ENCODE results near the gene CPEB4.

The CPEB4 gene

GRCh38 chr5:173913686-173914321 is 25.7 kb downstream of the CPEB4 start:
- no peak for DNase-seq (ENCODE audit: low spot score)

DNA sequence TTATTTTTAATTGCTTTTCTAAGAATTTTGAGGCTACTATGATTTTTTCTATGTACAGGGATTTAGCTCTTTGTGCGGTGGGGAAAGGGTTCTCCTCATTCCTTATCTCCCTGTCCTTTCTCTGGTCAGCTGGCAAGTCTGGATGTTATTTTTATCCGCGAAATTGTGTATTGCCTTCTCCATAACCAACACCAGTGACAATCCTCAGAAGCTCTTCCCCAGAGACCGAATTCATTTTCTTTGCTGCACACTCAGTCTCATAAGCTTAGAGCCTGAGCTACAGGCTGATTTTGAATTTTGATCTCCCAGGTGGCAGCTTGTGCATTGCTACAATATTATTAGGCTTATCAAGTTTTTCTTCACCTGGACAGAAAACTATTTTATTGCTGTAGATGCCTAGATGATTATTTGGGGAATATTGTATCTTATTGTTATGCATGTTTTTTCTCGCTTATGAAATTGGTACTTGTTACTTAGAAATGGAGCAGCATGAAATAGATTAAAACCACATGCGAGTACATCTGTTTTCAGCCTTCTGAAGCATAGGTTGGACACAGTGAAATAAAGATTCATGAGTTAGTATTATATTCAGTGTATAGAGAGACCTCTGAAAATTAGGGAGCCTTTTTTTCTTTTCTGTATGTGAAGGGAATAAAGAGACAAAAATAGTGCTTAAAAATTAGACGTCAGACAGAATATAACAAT is 27.3 kb downstream of the CPEB4 start:
- DNase-seq (ENCODE audit: low spot score): no peak

- no peak for DNase-seq (ENCODE audit: low spot score)
These were observed 28.1 kb downstream of the CPEB4 start for GRCh38 chr5:173916233-173916632.

- DNase-seq (ENCODE audit: low spot score): peak; percentile 78
These were observed 29.9 kb downstream of the CPEB4 start for GRCh38 chr5:173917788-173918786.

DNA sequence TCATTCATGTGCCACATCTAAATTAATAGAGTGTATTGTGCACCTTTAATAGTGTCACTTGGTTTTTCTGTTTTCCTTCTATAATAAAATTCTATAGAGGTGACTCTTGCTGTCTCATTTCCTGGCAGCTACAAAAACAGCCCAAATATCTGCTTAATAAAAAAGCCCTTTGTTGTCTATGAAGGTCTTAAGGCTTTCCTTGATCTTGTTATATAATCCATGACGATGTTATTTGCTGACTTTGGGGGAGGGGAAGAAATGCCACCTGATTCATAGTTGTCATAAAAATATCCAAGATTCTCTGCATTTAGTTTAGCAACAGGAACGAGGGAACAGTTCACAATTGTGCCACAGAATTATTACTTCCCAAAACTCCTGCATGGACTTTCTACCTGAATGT is 31.3 kb downstream of the CPEB4 start:
- DNase-seq (ENCODE audit: low spot score): no peak

DNA sequence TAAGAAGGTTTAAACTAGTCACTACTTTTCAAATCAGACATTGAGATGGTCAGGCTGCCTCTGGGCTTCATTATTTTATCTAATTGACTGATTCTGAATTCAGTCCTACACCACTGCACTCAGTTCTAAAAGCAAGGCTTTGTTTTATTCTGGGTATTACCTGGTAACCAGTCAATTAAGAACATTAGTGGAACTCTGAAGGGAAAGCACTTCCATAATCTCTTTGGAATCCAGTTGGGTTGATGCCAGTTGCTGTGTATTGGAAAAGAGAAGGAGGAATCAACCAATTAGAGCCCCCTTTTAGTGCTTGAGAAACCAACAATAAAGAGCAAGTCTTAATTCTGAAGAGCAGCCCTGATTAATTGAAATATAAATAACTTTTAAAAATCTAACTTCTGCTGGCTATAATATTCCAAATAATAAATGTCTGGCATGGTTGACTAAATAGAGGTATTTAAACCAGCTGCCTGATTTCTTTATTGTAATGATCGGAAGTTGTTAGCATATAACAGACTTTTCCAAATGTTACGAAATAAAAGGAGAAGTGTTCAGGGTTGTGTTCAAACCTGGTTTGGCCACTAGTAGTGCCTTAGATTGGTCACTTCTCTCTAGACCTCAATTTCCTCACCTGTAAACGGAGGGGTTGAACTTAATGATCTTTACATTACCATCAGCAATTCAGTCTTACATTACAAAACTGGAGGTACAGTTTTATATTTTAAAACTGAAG is 32.0 kb downstream of the CPEB4 start:
- DNase-seq (ENCODE audit: low spot score): no peak

- no peak for DNase-seq (ENCODE audit: low spot score)
These were observed 32.9 kb downstream of the CPEB4 start for GRCh38 chr5:173920866-173921555.

DNA sequence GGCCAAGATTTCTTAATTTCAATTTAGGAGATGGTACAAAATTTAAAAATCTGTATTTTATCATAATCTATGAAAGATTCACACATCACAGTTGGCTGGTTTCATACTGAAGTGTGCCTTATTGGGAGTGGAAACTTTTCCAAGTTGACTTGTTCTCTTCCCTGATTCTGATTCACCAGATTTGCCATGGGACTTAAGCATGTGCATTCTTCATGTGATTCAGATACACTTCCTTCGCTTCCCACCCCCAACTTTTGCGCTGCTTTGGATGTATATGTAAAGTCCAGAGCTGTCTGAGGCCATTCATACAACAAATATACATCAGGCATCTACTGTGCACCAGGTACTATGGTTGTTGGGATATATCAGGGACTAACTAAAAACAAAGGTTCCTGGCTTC is 34.4 kb downstream of the CPEB4 start:
- DNase-seq (ENCODE audit: low spot score): no peak

DNA sequence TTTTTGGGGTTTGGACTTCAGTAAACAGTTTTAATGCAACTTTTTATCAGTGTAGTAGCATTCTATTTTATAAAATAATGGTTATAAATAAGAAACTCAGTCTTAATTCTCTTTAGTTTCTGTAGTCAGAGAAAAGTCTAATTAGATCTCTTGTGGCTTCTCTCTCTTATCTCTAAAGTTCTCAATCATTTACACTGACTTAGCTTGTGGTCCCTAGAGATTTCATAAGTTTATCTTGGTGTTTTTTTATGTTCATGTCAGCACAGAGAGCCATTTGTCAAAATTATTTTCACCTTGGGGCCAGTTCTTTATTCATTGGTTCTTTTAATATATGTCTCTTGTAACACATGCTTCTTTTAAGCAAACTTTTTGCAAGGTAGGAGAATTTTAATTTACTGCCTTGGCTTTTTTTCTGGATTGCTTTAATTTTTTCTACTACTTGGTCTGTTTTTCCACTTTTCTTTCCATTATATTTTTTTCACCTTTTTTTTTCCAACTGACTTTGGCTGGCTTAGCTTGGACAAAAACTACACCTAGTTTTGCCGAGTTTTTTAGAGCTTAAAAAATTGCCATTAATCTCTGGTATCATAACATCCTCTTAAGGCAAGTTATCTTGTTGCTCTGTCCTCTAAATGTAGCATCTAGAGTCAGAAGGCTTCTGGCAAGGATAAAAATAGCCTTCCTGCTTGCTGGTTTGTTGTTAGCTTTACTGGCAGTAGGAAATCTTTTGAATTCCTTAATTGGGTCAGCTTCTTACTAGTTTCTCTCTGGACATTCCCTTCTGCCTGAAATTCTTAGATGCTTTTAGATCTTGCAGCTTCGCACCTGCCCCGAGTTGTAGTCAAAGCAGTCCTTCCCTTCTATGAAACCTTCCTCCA is 35.3 kb downstream of the CPEB4 start:
- peak; percentile 31 for DNase-seq (ENCODE audit: low spot score)

DNA sequence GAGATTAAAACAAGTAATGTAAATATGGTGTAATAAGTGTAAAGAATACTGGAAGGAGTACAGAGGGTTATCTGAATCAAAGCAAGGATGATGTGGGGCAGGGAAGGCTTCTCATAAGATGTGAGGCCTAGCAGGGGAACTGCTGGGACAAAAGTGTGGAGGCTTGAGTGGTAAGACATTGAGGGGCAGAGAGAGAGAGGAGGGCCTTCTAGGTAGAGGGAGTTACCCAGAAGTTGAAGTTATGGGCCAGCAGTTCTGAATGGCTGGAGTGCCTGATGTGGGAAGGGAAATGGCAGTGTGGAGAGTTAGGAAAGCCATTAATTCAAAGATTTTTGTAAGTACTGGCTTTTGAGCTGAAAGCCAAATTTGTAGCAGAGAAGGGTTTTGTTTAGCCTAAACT is 36.8 kb downstream of the CPEB4 start:
- no peak for DNase-seq (ENCODE audit: low spot score)

DNA sequence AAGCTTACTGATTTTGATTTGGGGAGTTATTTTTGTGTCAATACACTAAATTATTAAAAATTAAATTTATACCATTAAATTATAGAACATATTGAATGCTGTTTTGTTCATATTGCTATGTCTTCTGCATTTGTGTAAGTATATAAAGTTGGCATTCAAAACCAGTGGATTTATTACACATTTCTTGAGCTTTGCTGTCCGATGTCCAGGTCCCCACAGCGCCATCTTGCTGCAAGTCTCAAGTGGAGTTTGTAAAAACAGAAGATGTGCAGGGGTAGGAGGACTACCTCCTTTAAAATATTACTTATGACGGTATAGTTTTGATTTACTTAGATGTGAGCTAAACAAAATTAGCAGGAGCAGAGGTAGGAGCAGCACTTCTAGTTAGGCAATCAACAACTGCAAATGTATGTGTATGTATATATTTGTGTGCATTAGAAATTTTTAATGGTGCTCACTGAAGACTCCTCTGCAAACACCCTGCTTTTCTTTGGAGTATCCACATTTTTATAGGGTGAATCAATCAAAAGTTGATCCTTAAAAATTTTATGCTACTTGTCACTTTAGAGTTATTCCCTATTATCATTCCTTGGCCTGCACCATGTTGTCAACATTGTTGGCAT is 37.4 kb downstream of the CPEB4 start:
- DNase-seq (ENCODE audit: low spot score): no peak

- DNase-seq (ENCODE audit: low spot score): peak; percentile 41
These were observed 38.2 kb downstream of the CPEB4 start for GRCh38 chr5:173926359-173926758.

- DNase-seq (ENCODE audit: low spot score): no peak
These were observed 40.9 kb downstream of the CPEB4 start for GRCh38 chr5:173928871-173929574.

DNA sequence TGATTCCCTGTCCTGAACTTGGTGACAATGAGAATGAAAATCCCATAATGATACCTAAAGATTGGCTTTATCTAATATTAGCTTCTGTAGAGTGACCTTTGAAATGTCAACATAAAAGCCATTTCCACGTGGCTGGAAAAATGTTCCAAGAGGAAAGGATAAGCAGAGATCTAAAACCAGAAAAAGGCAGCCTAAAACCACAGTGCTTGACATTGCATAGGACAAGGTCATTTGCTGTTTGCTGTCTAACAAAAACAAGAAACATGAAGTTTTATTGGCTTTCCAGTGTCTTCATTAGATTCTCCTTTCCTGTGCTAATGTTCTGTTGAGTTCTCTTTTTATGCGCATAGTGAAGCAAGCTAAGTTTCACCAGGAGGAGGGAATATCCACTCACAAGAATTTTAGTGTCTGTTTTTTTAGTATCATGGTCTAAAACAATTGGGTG is 44.6 kb downstream of the CPEB4 start:
- DNase-seq (ENCODE audit: low spot score): no peak

GRCh38 chr5:173933901-173934300 is 45.8 kb downstream of the CPEB4 start:
- DNase-seq (ENCODE audit: low spot score): no peak

GRCh38 chr5:173935396-173935795 is 47.2 kb downstream of the CPEB4 start:
- no peak for DNase-seq (ENCODE audit: low spot score)

DNA sequence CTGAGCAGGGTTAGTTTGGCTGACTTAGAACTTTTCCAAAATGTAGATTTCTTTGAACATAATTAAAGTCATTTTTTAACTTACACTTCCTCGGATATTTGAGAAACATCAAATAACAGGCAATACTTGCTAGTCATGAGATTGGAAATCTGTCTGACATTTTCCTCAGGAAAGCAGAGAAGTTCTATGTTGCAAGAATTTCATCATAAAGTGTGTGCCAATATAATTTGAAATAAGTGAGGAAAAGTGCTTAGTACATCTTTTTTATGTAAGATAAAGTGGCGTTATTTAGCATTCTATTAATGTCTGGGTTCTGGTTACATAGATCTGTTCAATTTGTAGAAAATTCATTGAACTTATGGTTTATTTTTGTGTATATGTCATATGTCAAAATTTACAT is 52.1 kb downstream of the CPEB4 start:
- DNase-seq (ENCODE audit: low spot score): no peak

DNA sequence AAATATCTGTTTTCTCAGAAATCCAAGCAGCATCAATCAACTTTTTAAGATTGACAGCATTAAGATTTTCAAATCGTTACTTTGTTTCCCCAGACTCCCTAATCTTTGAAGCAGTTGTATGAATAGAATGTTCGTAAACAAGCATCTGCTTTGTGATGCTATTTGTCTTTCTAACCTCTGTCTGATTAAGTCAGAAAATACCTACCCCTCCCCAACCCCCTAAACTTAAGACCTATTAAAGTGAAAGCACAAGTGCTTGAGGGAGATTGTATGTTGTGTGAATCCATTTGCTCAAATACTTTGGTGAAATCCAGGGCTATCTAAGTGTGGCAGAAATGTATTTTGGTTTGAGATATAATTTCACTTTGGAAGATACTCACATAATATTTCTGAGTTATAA is 53.0 kb downstream of the CPEB4 start:
- no peak for DNase-seq (ENCODE audit: low spot score)

- DNase-seq (ENCODE audit: low spot score): no peak
These were observed 53.7 kb downstream of the CPEB4 start for GRCh38 chr5:173941758-173942401.

All from AG08395 (cell line).